Keratinocyte (primary cell): ENCODE data around the gene KATNB1. TPM values are rescaled to one million over a fixed set of nuclear protein-coding genes. Genes with fewer than 3 reads are reported as not detected.

Experiments used
- DNase-seq: peaks from one replicate; pipeline ENCODE4 v3.0.0-alpha.2; 2011; ENCODE audit warnings: low read depth, missing footprints, low spot score
- FAIRE-seq: peaks from 2 replicates; lab custom pipeline; 2011; peaks lifted over from hg19 to GRCh38; lab: Jason Lieb, UNC
- H2AFZ ChIP-seq: 2 replicates; pipeline ENCODE4 v1.6.0; 2012; ENCODE audit warnings: low read length, control low read depth, inconsistent platforms; ENCODE audit not compliant: control insufficient read depth
- H3K27ac ChIP-seq: 2 replicates; pipeline ENCODE4 v1.5.1; 2011; ENCODE audit warnings: low read length; ENCODE audit not compliant: control insufficient read depth, insufficient read depth
- H3K27me3 ChIP-seq: 3 replicates; pipeline ENCODE4 v1.6.0; 2011; ENCODE audit warnings: low read length; ENCODE audit not compliant: control insufficient read depth, insufficient read depth; ENCODE audit errors: extremely low read depth
- H3K36me3 ChIP-seq, 2 experiments: 2 replicates in 1 of 2; 3 replicates in 1 of 2; pipeline ENCODE4 v1.5.1; 2011; ENCODE audit warnings: low read length in 2 of 2, mild to moderate bottlenecking in 1 of 2; ENCODE audit not compliant: control insufficient read depth in 2 of 2, insufficient read depth in 2 of 2; ENCODE audit errors: extremely low read depth in 1 of 2
- H3K4me1 ChIP-seq: 3 replicates; pipeline ENCODE4 v1.5.1; 2011; ENCODE audit warnings: low read length; ENCODE audit not compliant: control insufficient read depth, insufficient read depth; ENCODE audit errors: extremely low read depth
- H3K4me2 ChIP-seq: 3 replicates; pipeline ENCODE4 v1.6.0; 2011; ENCODE audit warnings: low read depth, low read length; ENCODE audit not compliant: control insufficient read depth, insufficient read depth; ENCODE audit errors: extremely low read depth
- H3K4me3 ChIP-seq, 3 experiments: fragments of 200-600 bp in 1 of 3; sonication (generic) in 1 of 3; 2 replicates in 2 of 3; 3 replicates in 1 of 3; pipeline ENCODE4 v1.5.1; 2011 to 2016; ENCODE audit warnings: low read length in 3 of 3, mild to moderate bottlenecking in 3 of 3, control low read depth in 2 of 3, inconsistent platforms in 1 of 3, low read depth in 1 of 3, mixed read lengths in 1 of 3, mixed run types in 1 of 3, moderate library complexity in 1 of 3; ENCODE audit not compliant: control insufficient read depth in 2 of 3, insufficient read depth in 2 of 3; ENCODE audit errors: extremely low read depth in 1 of 3
- H3K79me2 ChIP-seq: 2 replicates; pipeline ENCODE4 v1.6.0; 2012; ENCODE audit warnings: low read length; ENCODE audit not compliant: control insufficient read depth, insufficient read depth
- H3K9ac ChIP-seq: 3 replicates; pipeline ENCODE4 v1.6.0; 2011; ENCODE audit warnings: low read length; ENCODE audit not compliant: control insufficient read depth, insufficient read depth; ENCODE audit errors: extremely low read depth
- H3K9me1 ChIP-seq: 3 replicates; pipeline ENCODE4 v1.6.0; 2011; ENCODE audit warnings: low read length; ENCODE audit not compliant: control insufficient read depth, insufficient read depth; ENCODE audit errors: extremely low read depth
- H3K9me3 ChIP-seq: 2 replicates; pipeline ENCODE4 v1.5.1; 2012; ENCODE audit warnings: low read depth, low read length; ENCODE audit not compliant: control insufficient read depth
- H4K20me1 ChIP-seq: 3 replicates; pipeline ENCODE4 v1.6.0; 2011; ENCODE audit warnings: low read length; ENCODE audit not compliant: control insufficient read depth, insufficient read depth; ENCODE audit errors: extremely low read depth
- EZH2 ChIP-seq: IDR thresholded peaks from one replicate; pipeline ENCODE4 v1.6.1; 2012; ENCODE audit warnings: inconsistent platforms, mild to moderate bottlenecking, low read length, moderate library complexity
- dilution Hi-C: fragments of 300-500 bp; cut with MboI; formaldehyde crosslinking; loops from one replicate; pipeline ENCODE4 v1.7.0; 2020; ENCODE audit warnings: low sequenced_read_pairs; ENCODE audit not compliant: extremely low pct_ligation_motif_present
- polyA plus RNA-seq, 5 experiments: library from polyadenylated mRNA; depleted of rRNA in 3 of 5; stranded (reverse) in 3 of 5; stranded (forward) in 1 of 5; unstranded in 1 of 5; fragments of >200 nt; gene quantifications; 1 replicate in 1 of 5; 2 replicates in 3 of 5; 3 replicates in 1 of 5; pipeline versions ENCODE4 v1.2.1 to v1.2.3, GENCODE V29; 2011 to 2012; ENCODE audit warnings: missing spikeins in 2 of 5, low read depth in 1 of 5, low replicate concordance in 1 of 5
- TF ChIP-seq, protein P1 (sequence below), 3 experiments: IDR thresholded peaks in 1 of 3; conservative IDR thresholded peaks in 1 of 3; optimal IDR thresholded peaks in 1 of 3; 2 replicates in 2 of 3; 3 replicates in 1 of 3; pipeline versions ENCODE3 to v1.5.1; 2011; ENCODE audit warnings: low read length in 3 of 3, mild to moderate bottlenecking in 3 of 3, moderate library complexity in 2 of 3, control low read depth in 1 of 3, inconsistent platforms in 1 of 3; ENCODE audit not compliant: insufficient read depth in 2 of 3; ENCODE audit errors: extremely low read depth in 1 of 3

The KATNB1 gene
- polyA plus RNA-seq, 1 donor (not counting 4 experiments of a cell fraction or from before 2014, with no cell fraction given), result 18.9 TPM

- no peaks in the 10 kb centered on the region for H4K20me1 ChIP-seq
- H3K9ac ChIP-seq, result no peak overlapping the region
- FAIRE-seq, result no peak
- peaks cover 0 to 7% of the 10 kb centered on the region in 2 experiments for H3K36me3 ChIP-seq
- no peak overlapping the region for H2AFZ ChIP-seq
- H3K4me1 ChIP-seq, result peaks cover 51% of the 10 kb centered on the region
- H3K9me3 ChIP-seq, result no peaks in the 10 kb centered on the region
- H3K4me3 ChIP-seq, result no peak overlapping the region
- DNase-seq, result no peak
- TF ChIP-seq, protein P1, sequence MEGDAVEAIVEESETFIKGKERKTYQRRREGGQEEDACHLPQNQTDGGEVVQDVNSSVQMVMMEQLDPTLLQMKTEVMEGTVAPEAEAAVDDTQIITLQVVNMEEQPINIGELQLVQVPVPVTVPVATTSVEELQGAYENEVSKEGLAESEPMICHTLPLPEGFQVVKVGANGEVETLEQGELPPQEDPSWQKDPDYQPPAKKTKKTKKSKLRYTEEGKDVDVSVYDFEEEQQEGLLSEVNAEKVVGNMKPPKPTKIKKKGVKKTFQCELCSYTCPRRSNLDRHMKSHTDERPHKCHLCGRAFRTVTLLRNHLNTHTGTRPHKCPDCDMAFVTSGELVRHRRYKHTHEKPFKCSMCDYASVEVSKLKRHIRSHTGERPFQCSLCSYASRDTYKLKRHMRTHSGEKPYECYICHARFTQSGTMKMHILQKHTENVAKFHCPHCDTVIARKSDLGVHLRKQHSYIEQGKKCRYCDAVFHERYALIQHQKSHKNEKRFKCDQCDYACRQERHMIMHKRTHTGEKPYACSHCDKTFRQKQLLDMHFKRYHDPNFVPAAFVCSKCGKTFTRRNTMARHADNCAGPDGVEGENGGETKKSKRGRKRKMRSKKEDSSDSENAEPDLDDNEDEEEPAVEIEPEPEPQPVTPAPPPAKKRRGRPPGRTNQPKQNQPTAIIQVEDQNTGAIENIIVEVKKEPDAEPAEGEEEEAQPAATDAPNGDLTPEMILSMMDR (optimal IDR thresholded peaks at IDR 0.05 in 1 of 3, IDR thresholded peaks at IDR 0.05 in 1 of 3, conservative IDR thresholded peaks at IDR 0.05 in 1 of 3; ENCODE audit: extremely low read depth in 1 of 3, insufficient read depth in 2 of 3, low read length in 3 of 3), result no peak
- TF ChIP-seq EZH2, result no peak
- H3K27me3 ChIP-seq, result no peaks in the 10 kb centered on the region
- no peak overlapping the region for H3K4me2 ChIP-seq
- dilution Hi-C loops, result no loop called here
- peaks cover 3% of the 10 kb centered on the region for H3K9me1 ChIP-seq
- H3K79me2 ChIP-seq, result peaks cover 4% of the 10 kb centered on the region
- no peak overlapping the region for H3K27ac ChIP-seq
Observed at GRCh38 chr16:57738844-57739243, 3.3 kb downstream of the KATNB1 start.

GRCh38 chr16:57739756-57740422, 4.3 kb downstream of the KATNB1 start:
- Histone ChIP-seq H3K27me3 (no peaks in the 10 kb centered on the region), H2AFZ (peak overlapping the region; percentile 20), H3K79me2 (peaks cover 4% of the 10 kb centered on the region), H3K9me3 (no peaks in the 10 kb centered on the region), H3K27ac (peak overlapping the region; percentile 94), H4K20me1 (no peaks in the 10 kb centered on the region), H3K4me1 (peaks cover 47% of the 10 kb centered on the region), H3K4me2 (peak overlapping the region; percentile 82), H3K36me3 (peaks cover 4 to 7% of the 10 kb centered on the region in 2 experiments), H3K9me1 (peaks cover 3% of the 10 kb centered on the region), H3K9ac (peak overlapping the region; percentile 78), H3K4me3 (peak overlapping the region in 1 of 3 experiments; percentile 45)
- dilution Hi-C loops, result no loop called here
- DNase-seq (no peak), FAIRE-seq (peak; percentile 51)
- TF ChIP-seq, protein P1 (optimal IDR thresholded peaks at IDR 0.05 in 1 of 3, IDR thresholded peaks at IDR 0.05 in 1 of 3, conservative IDR thresholded peaks at IDR 0.05 in 1 of 3; ENCODE audit: extremely low read depth in 1 of 3, insufficient read depth in 2 of 3, low read length in 3 of 3), result no peak
- no peak for TF ChIP-seq EZH2
